Prostate gland (tissue), 2 donors: Measurements from ENCODE around the gene TNKS1BP1.
A peak's percentile ranks its signal among the peaks of the same experiment; 100 is the strongest.

ENCODE experiments used
- POLR2A ChIP-seq: fragments of 450-650 bp; IDR thresholded peaks from one replicate; pipeline ENCODE4 v1.6.1; 2016; ENCODE audit warnings: antibody characterized with exemption, mild to moderate bottlenecking
- POLR2AphosphoS5 ChIP-seq: sonication (generic); formaldehyde crosslinking; IDR thresholded peaks from one replicate; pipeline ENCODE4 v1.6.1; 2017; ENCODE audit warnings: antibody characterized with exemption
- TF ChIP-seq, protein P1 (sequence below), 4 experiments: fragments of 200-600 bp in 2 of 4; fragments of 450-650 bp in 2 of 4; sonication (generic) in 2 of 4; IDR thresholded peaks; 1 replicate in 3 of 4; 2 replicates in 1 of 4; pipeline ENCODE4 v1.5.1; 2016 to 2019; ENCODE audit warnings: antibody characterized with exemption in 4 of 4, mild to moderate bottlenecking in 2 of 4, moderate library complexity in 2 of 4

DNA sequence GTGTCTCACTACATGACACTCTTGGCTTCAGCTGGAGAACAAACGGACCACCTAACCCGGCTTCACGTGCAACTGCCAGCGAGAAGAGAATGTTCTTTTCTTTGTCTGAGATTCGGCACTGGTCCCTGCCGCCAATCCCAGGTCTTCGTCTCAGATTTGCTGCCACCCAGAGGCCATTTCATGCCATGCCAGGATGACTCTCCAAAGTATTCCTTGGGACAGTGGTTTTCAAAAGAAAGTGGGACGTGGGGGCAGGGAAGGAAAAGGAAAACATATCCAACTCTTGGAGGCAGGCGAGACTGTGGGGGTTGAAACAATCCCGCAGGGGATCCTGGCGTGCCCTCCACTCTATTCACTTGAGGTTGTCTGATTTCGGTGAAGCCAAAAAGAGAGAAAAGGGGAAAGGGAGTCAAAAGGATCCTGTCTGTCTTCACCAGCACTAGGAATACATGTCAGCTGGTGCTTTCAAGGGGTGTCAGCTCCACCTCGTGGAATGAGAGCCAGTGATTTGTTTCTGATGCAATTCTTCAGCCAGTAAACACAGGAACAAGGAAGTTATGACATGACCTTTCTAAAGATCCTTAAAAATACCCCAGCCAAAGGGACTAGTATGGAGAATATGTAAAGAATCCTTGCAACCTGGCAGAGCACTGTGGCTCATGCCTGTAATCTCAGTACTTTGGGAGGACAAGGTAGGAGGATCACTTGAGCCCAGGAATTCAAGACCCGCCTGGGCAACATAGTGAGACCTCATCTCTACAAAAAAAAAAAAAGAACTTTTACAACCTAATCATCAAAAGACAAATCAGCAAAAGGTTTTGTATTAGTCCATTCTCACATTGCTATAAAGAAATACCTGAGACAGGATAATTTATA lies 46.7 kb downstream of the TNKS1BP1 start:
- TF ChIP-seq, protein P1, sequence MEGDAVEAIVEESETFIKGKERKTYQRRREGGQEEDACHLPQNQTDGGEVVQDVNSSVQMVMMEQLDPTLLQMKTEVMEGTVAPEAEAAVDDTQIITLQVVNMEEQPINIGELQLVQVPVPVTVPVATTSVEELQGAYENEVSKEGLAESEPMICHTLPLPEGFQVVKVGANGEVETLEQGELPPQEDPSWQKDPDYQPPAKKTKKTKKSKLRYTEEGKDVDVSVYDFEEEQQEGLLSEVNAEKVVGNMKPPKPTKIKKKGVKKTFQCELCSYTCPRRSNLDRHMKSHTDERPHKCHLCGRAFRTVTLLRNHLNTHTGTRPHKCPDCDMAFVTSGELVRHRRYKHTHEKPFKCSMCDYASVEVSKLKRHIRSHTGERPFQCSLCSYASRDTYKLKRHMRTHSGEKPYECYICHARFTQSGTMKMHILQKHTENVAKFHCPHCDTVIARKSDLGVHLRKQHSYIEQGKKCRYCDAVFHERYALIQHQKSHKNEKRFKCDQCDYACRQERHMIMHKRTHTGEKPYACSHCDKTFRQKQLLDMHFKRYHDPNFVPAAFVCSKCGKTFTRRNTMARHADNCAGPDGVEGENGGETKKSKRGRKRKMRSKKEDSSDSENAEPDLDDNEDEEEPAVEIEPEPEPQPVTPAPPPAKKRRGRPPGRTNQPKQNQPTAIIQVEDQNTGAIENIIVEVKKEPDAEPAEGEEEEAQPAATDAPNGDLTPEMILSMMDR (IDR thresholded peaks at IDR 0.05) = peak; percentile 64 to 80 (median 72)
- no peak for TF ChIP-seq POLR2A
- TF ChIP-seq POLR2AphosphoS5 = peak; percentile 63
